HepG2 (cell line): ENCODE results near the gene SPATA32. TPM values are rescaled to one million over a fixed set of nuclear protein-coding genes. Genes with fewer than 3 reads are reported as not detected.
A peak's percentile ranks its signal among the peaks of the same experiment; 100 is the strongest.

Experiments
- ATAC-seq: fragments of 200-7000 bp; cut with Tn5 transposase; 3 replicates; pipeline ENCODE4 v1.9.1; 2020; ENCODE audit warnings: mild to moderate bottlenecking, moderate library complexity
- BruUV-seq: library from RNA; stranded (reverse); fragments of 400-500 nt; replicated peaks from 2 replicates; lab custom pipeline; 2021; lab: Mats Ljungman, UMichigan
- CTCF ChIA-PET: fragments of 300-600 bp; formaldehyde crosslinking; extraction: SDS; loops from one replicate; lab custom pipeline; 2021; ENCODE audit warnings: low total read pairs, inconsistent platforms, low intra/inter-chr PET ratio; lab: Yijun Ruan, JAX
- POLR2A ChIA-PET: fragments of 350-600 bp; sonication (Branson Sonifier 250); formaldehyde crosslinking; loops from one replicate; lab custom pipeline; 2020; ENCODE audit warnings: antibody characterized with exemption, inconsistent platforms; lab: Yijun Ruan, JAX
- DNase-seq: peaks from one replicate; pipeline ENCODE4 v3.0.0-alpha.2; 2015; ENCODE audit warnings: low spot score
- FAIRE-seq: peaks from 3 replicates; lab custom pipeline; 2011; peaks lifted over from hg19 to GRCh38; lab: Jason Lieb, UNC
- H2AFZ ChIP-seq: one replicate; pipeline ENCODE4 v1.6.1; 2011; ENCODE audit warnings: low read length, inconsistent platforms
- H3K27ac ChIP-seq: fragments of 300-600 bp; 3 replicates; pipeline ENCODE4 v1.8.0; 2011; ENCODE audit warnings: mixed run types, mild to moderate bottlenecking, mixed read lengths, low read length, inconsistent platforms; ENCODE audit not compliant: insufficient read depth; ENCODE audit errors: extremely low read length
- H3K27me3 ChIP-seq, 2 experiments: fragments of 200-600 bp in 1 of 2; 2 replicates in 1 of 2; 3 replicates in 1 of 2; pipeline versions ENCODE4 v1.6.0 to v1.8.0; 2011; ENCODE audit warnings: low read length in 2 of 2, mild to moderate bottlenecking in 2 of 2, moderate library complexity in 2 of 2, inconsistent platforms in 1 of 2; ENCODE audit not compliant: insufficient read depth in 2 of 2, control insufficient read depth in 1 of 2
- H3K36me3 ChIP-seq, 2 experiments: fragments of 200-600 bp in 1 of 2; replicated peaks in 1 of 2; 2 replicates in 1 of 2; 3 replicates in 1 of 2; pipeline versions ENCODE4 v1.5.1 to v1.8.0; 2011; ENCODE audit warnings: low read length in 2 of 2, inconsistent platforms in 1 of 2; ENCODE audit not compliant: insufficient read depth in 2 of 2, control insufficient read depth in 1 of 2
- H3K4me1 ChIP-seq: 2 replicates; pipeline ENCODE4 v1.5.1; 2012; ENCODE audit warnings: low read length, inconsistent platforms; ENCODE audit not compliant: insufficient read depth
- H3K4me2 ChIP-seq: 2 replicates; pipeline ENCODE4 v1.6.0; 2011; ENCODE audit warnings: low read depth, low read length, inconsistent platforms
- H3K4me3 ChIP-seq, 3 experiments: fragments of 200-600 bp in 1 of 3; sonication (generic), shearing (Covaris generic) in 1 of 3; replicated peaks in 1 of 3; 2 replicates each; pipeline ENCODE4 v1.5.1; 2011 to 2016; ENCODE audit warnings: low read length in 3 of 3, inconsistent platforms in 2 of 3, low read depth in 2 of 3, mild to moderate bottlenecking in 2 of 3, control low read depth in 1 of 3, mixed read lengths in 1 of 3; ENCODE audit not compliant: insufficient read depth in 1 of 3
- H3K79me2 ChIP-seq: one replicate; pipeline ENCODE4 v1.6.1; 2011; ENCODE audit warnings: low read length, inconsistent platforms; ENCODE audit not compliant: insufficient read depth
- H3K9ac ChIP-seq: 2 replicates; pipeline ENCODE4 v1.6.0; 2011; ENCODE audit warnings: mild to moderate bottlenecking, low read depth, low read length, inconsistent platforms; ENCODE audit not compliant: insufficient read depth
- H3K9me3 ChIP-seq: 2 replicates; pipeline ENCODE4 v1.5.1; 2012; ENCODE audit warnings: mild to moderate bottlenecking, low read length
- H4K20me1 ChIP-seq: 2 replicates; pipeline ENCODE4 v1.6.0; 2011; ENCODE audit warnings: inconsistent platforms, mild to moderate bottlenecking, low read length, moderate library complexity; ENCODE audit not compliant: insufficient read depth
- AGO2 ChIP-seq: fragments of 200-400 bp; formaldehyde crosslinking; optimal IDR thresholded peaks from 2 replicates; pipeline ENCODE3; 2017; ENCODE audit warnings: mild to moderate bottlenecking, low read depth, low read length, moderate library complexity
- GATAD2A ChIP-seq: IDR thresholded peaks from 2 replicates; pipeline ENCODE4 v1.6.1; 2016
- KDM4B ChIP-seq: sonication (generic); formaldehyde crosslinking; IDR thresholded peaks from 2 replicates; pipeline ENCODE4 v1.4.0; 2020; ENCODE audit warnings: missing genetic modification reagents
- MBD4 ChIP-seq: IDR thresholded peaks from 2 replicates; pipeline ENCODE4 v1.6.1; 2012; ENCODE audit warnings: low read length, inconsistent platforms, borderline replicate concordance
- ZC3H13 ChIP-seq: sonication (generic); formaldehyde crosslinking; IDR thresholded peaks from 2 replicates; pipeline ENCODE4 v1.8.1; 2023; ENCODE audit warnings: mild to moderate bottlenecking, missing genetic modification reagents, moderate library complexity
- ZNF451 ChIP-seq: sonication (generic); formaldehyde crosslinking; IDR thresholded peaks from 2 replicates; pipeline ENCODE4 v1.5.0; 2020; ENCODE audit warnings: mild to moderate bottlenecking, missing genetic modification reagents
- WGBS: methylation state at CpG from one replicate; pipeline ENCODE4 v1.1.6; 2017; ENCODE audit warnings: low lambda C conversion rate; 5-methylcytosine and 5-hydroxymethylcytosine counted together
- in situ Hi-C: cut with HindIII; loops from 2 replicates; pipeline ENCODE4 v1.10.0; 2017; ENCODE audit warnings: low pct_unique_long_range_greater_than_20kb; ENCODE audit not compliant: extremely low pct_ligation_motif_present
- intact Hi-C: fragments of 100-400 bp; cut with micrococcal nuclease; formaldehyde crosslinking; loops from one replicate; pipeline ENCODE4 v1.10.0; 2022; ENCODE audit not compliant: unreplicated experiment
- polyA plus RNA-seq, 8 experiments: library from polyadenylated mRNA; depleted of rRNA in 3 of 8; stranded (reverse) in 7 of 8; unstranded in 1 of 8; fragments of >200 nt; fragmentation: Illumina TruSeq in 4 of 8; extraction: Trizol in 4 of 8; gene quantifications; 2 replicates each; pipeline versions ENCODE4 v1.2.1 to v1.2.3, GENCODE V29; 2011 to 2016; ENCODE audit warnings: low read depth in 4 of 8, missing spikeins in 1 of 8, mixed read lengths in 1 of 8; ENCODE audit not compliant: insufficient read depth in 1 of 8
- total RNA-seq, 5 experiments: library from RNA; depleted of rRNA; stranded (reverse); fragments of >200 nt; fragmentation: Illumina TruSeq; extraction: Trizol; gene quantifications; 2 replicates each; pipeline ENCODE4 v1.2.3, GENCODE V29; 2016; ENCODE audit warnings: low read depth in 1 of 5

The SPATA32 gene
- total and polyA plus RNA-seq, 2 of the 13 experiments (the other 11 are each of a cell fraction or from before 2014, with no cell fraction given): not detected

- no peak for TF ChIP-seq ZNF451 (CRISPR knock-in tag)
- TF ChIP-seq GATAD2A (CRISPR knock-in tag): no peak
- TF ChIP-seq AGO2: no peak
Observed at GRCh38 chr17:45283711-45284110, 21.8 kb upstream of the SPATA32 start (continued).

DNA sequence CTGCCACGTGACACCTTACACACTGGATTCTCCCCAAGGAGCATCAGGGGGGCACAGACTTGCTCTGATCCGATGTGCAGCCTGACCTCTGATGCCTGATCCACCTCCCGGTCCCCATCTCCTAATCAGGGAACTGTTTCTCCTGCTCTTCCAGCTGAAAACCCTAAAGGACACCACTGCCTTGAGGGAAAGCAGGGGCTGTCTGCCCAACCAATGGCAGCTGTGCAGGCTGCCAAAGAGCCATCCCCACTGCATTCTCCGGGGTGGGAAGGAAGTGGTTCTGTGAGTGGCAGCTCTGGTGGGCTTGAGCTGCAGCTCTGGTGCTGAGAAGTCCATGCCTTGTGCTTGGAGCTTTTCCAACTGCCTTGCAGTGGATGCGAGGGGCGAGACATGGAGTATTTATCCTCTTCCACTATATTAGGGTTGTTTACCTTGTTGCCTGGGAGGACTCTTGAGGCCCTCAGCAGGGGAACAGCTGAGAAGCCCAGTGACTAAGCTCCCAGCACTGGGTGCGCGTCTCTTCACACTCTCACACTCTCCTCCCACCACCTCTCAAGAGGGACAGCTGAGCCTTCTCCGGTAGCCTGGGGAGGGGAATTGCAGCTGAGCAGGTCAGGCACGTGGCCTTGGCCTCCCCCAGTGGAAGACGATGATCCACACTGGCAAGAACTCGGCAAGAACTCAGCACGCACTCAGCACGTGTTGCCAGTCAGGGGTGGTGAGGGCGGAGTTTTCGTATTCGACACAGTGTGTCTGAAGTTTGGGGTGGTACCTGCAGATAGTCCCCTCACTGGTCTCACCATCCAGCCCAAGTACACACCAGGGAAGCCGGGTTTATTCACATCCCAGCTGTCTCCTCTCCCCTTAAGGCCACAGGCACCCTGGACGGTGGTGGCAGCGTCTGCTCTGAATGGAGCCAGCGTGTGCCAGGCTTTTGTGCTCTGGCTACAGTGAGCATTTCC, 21.1 kb upstream of the SPATA32 start:
- Histone ChIP-seq H3K79me2 (no peaks in the 10 kb centered on the region), H3K4me2 (no peak overlapping the region), H3K9ac (no peak overlapping the region), H4K20me1 (no peaks in the 10 kb centered on the region), H3K27me3 (no peaks in the 10 kb centered on the region), H3K36me3 (peaks cover 26 to 46% of the 10 kb centered on the region in 2 experiments; a peak in 4 of 5 replicates), H3K4me1 (no peaks in the 10 kb centered on the region), H3K4me3 (no peak overlapping the region), H2AFZ (no peak overlapping the region), H3K9me3 (no peaks in the 10 kb centered on the region), H3K27ac (no peak overlapping the region)
- ATAC-seq (no peak), DNase-seq (no peak), FAIRE-seq (no peak)
- CTCF ChIA-PET: no interaction called here
- intact Hi-C loops: no loop called here
- BruUV-seq: no TSS peak
- POLR2A ChIA-PET: no interaction called here
- 93% methylated on average over 21 of the region's 21 CpGs for WGBS
- no peak for TF ChIP-seq KDM4B (CRISPR knock-in tag)
- TF ChIP-seq ZC3H13: 0 out of 2 replicates have a peak, but pooled peaks have one; percentile 14
- in situ Hi-C loops: no loop called here

DNA sequence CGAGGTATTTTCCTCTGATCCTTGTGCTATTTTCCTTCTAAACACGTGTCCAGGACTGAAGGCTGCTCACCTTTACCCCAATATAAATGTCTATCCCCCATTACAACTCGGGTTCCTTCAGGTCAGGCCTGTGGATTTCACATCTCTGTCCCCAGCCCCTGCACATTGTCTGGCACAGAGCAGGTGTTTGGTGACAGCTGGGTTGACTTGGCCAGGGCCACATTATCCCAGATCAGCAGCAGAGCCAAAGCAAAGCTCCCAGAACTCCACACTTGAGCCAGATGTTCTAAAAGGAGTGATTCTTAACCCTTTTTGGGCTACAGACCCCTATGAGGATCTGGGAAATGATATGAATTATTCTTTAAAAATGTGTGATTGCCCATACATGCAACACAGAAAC, 18.0 kb upstream of the SPATA32 start:
- no peaks in the 10 kb centered on the region for H3K9me3 ChIP-seq
- no peak overlapping the region for H3K4me3 ChIP-seq
- no peaks in the 10 kb centered on the region for H4K20me1 ChIP-seq
- H3K4me2 ChIP-seq: no peak overlapping the region
- no peaks in the 10 kb centered on the region for H3K27me3 ChIP-seq
- H3K36me3 ChIP-seq: peaks cover 14 to 24% of the 10 kb centered on the region in 2 experiments; a peak in 4 of 5 replicates
- FAIRE-seq: no peak
- no peak for TF ChIP-seq MBD4
- intact Hi-C loops: loop anchor here (5.0 kb wide), 2 partner anchors 63 to 92 kb away; no protein-coding TSS in a partner anchor
- no peak overlapping the region for H2AFZ ChIP-seq
- H3K9ac ChIP-seq: no peak overlapping the region
- BruUV-seq: no TSS peak
- in situ Hi-C loops: loop anchor here (5.0 kb wide), 1 partner anchor 107 kb away; no protein-coding TSS in a partner anchor
- peaks cover 8% of the 10 kb centered on the region for H3K4me1 ChIP-seq
- no peak overlapping the region for H3K27ac ChIP-seq
- CTCF ChIA-PET: interaction anchor here (5.4 kb wide), 1 partner anchor 105 kb away, joined by 114 read pairs; no protein-coding TSS in a partner anchor
- 84% methylated on average over 3 of the region's 3 CpGs for WGBS
- no peak for ATAC-seq
- H3K79me2 ChIP-seq: no peaks in the 10 kb centered on the region
- DNase-seq: no peak
- POLR2A ChIA-PET: no interaction called here
